HG03103 (cell line): ENCODE results near the gene FETUB.
"Not testable (repeated sequence)": the region's sequence is repeated elsewhere in the genome, so short reads cannot be mapped to it uniquely, and the experiment has no call there.

Experiments
- ATAC-seq: cut with Tn5 transposase; IDR thresholded peaks from one replicate; pipeline ENCODE4 v1.9.1; 2021; ENCODE audit warnings: low read depth; ENCODE audit not compliant: unreplicated experiment

Gene FETUB

DNA sequence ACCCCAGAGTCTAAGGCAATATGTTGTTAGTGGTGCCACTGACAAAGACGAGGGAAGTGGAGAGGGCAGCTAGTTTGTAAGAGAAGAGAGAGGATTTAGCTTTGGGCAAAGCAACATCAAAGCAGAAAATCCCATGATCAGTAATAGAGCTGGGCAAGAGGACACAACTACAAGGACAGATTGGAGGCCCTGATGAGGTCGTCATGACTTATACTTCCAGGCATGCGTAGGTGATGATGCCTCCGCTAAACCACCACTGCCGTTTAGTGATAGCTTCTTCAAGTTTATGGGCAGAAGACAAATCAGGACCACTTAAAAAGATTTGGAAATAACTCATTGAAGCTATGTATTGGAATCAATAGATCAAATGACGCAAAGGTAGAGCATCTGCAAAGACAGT lies 28.2 kb downstream of the FETUB start:
- ATAC-seq: no peak

DNA sequence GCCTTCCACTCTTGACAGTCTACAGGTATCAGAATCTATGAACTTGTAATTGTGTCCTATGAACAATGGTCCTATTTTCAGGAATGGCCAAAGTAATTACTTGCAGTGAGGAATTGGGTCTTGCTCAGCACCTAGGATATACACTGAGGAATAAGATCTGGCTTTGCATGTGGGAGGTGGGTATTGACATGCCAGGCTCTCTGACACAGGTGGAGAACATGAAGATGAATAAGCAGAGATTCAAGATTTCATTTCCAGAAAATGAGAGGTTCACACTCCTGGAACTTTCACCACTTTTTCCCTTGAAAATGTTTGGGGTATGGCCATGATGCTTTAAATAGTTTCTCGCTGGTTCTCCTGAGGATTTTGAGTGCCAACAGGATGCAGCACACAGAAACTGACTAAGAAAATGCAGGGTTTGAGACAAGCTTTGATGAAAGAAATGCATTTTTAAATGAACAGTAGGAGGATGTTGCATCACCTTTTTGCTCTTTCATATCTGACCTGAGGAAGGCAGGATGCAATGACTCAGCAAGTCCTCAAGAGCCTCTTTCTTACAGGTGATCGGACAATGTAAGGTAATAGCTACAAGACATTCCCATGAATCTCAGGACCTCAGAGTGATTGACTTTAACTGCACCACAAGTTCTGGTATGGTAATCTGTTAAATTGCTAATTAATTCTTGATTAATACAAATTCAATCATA lies 29.3 kb downstream of the FETUB start:
- no peak for ATAC-seq

DNA sequence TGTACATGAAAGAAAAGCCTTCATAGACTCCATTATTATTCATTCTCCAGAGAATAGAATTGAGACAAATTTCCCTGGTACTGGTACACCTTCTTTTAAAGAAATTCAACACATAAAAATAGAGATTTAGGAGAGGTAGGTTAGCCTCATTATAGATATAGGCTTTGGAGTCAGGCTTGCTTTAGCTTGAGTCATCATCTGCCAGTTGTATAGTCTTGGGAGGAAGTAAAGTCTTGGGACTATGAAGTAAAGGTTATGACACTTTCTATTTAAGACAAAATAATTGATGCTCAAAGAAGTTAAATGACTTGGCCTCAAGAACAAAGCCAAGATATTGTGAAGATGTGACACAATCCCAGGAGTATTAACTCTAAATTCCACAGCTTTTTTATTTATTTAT lies 30.0 kb downstream of the FETUB start:
- no peak for ATAC-seq

DNA sequence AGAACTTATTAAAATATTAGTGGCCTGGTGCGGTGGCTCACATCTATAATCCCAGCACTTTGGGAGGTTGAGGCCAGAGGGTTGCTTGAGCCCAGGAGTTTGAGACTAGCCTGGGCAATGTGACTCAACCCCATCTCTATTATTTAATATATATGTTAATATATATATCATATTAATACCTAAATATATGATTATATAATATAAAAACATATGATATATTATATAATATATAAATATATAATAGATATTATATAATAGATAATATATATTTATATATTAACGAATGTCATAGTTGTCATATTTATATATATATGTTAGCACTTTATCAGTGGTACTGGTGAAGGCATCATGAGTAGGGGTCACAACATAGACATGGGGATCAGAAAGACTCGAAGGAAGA lies 30.9 kb downstream of the FETUB start:
- no peak for ATAC-seq

DNA sequence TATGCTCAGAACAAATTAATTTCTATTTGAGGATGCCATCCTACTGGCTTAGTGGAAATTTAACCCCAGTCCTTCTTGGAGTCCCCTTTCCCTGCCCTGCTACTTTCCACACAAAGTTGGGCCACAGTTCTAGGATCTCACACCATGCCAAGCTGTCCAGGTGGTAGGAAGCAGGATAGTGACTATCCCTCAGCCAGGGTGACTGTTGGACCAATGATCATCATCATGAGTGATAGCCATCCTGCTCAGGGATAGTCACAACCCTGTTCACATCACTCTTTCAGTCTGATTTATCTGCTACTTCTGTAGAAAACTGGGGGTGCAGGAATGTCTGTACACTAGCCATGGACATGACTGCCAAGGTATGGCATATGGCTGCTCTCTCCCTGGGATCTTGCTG lies 38.4 kb downstream of the FETUB start:
- ATAC-seq: no peak

DNA sequence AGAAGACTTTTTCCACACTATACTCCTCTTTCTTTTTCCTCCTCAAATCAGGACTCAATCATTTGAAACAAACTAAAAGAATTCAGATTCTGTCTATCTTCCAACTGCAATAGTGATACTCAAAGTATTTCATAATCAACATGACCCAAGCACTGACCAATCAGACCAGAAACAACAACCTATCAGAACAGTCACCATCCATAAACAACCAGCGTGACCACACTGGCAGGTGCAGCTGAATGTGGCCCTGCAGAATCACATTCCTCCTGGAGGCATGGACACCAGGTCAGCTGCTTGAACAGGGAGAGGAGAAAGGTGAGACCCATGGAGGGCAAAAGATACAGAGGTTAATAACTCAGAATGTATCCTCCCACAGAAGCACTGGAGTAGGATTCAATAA lies 39.0 kb downstream of the FETUB start:
- no peak for ATAC-seq

DNA sequence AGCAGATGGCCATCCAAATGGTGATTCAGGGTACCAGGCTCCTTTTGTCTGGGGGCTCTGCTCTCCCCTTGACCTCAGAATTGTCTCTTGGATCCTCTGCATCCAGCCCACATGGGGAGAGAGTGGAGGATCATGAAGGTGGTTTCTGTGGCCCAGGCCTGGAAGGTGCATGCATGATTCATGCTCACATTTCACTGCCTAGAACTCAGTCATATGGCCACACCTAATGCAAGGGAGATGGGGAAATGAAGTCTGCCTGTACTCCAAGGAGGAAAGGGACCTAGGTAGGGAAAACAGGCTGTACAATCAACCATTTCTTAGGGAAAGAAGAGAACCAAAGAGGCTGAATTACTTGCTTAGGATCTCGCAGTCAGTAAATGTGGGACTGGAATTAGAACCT lies 40.7 kb downstream of the FETUB start:
- no peak for ATAC-seq

DNA sequence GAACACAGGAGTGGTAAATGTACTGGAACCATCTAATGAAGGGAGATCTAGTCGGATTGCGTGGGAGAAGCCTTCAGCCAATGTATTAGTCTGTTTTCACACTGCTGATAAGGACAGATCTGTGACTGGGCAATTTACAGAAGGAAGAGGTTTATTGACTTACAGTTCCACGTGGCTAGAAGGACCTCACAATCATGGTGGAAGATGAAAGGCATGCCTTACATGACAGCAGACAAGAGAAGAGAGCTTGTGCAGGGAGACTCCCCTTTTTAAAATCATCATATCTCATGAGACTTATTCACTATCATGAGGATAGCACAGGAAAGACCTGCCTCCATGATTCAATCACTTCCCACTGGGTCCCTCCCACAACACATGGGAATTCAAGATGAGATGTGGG lies 42.6 kb downstream of the FETUB start:
- ATAC-seq: no peak

DNA sequence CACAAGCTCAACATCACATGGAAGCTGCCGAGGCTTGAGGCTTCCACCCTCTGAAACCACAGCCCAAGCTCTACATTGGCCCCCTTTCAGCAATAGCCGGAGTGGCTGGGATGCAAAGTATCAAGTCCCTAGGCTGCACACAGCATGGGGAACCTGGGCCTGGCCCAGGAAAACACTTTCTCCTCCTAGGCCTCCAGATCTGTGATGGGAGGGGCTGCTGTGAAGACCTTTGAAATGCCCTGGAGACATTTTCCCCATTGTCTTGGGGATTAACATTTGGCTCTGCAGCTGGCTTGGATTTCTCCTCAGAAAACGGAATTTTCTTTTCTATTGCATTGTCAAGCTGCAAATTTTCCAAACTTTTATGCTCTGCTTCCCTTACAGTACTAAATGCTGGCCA lies 43.8 kb downstream of the FETUB start:
- ATAC-seq: no peak

DNA sequence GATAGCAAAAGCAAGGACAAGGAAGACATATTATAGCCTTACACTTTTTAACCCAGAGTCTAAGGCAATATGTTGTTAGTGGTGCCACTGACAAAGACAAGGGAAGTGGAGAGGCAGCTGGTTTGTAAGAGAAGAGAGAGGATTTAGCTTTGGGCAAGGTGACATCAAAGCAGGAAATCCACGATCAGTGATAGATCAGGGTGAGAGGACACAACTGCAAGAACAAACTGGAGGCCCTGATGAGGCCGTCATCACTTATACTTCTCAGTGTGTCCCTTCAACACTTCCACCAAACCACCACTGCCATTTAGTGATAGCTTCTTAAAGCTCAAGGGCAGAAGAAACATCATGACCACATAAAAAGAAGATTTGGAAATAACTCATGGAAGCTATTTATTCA lies 46.3 kb downstream of the FETUB start:
- not testable (repeated sequence) for ATAC-seq

DNA sequence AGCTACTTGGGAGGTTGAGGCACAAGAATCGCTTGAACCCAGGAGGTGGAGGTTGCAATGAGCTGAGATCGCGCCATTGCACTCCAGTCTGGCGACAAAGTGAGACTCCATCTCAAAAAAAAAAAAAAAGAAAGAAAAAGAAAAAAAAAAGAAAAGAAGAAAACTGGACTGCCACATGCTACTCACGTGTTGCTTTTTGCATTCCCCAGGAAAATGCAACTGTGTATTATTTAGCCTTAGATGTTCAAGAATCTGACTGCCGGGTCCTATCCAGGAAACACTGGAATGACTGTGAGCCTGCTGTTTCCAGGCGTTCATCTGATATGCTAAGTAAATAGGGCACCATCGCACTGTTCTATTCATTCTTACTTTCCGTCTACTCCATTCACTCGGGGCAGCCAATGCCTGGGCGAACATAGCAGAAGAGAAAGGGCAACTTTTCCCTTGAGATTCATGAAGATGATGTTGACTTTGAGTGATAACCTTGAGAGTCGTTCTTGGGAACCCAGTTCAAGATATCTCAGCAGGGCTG lies 47.0 kb downstream of the FETUB start:
- no peak for ATAC-seq

DNA sequence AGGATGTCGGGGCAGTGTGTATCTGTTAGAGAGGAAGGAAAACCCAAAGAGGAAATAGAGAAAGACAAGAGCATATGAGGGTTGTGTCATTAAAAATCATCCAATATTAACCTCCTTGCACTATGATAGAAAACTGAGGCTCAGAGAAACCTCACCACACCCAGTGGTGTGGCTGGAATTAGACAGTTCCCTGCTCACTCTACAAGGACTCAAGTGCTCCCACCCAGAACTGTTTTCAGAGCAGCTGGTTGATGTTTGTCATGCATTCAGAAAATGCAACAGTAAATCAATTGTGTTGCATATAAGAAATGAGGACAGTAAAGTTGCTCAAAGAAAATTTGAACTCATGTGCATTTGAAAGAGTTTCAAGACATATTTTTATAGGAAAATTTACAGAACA lies 50.1 kb downstream of the FETUB start:
- not testable (repeated sequence) for ATAC-seq

DNA sequence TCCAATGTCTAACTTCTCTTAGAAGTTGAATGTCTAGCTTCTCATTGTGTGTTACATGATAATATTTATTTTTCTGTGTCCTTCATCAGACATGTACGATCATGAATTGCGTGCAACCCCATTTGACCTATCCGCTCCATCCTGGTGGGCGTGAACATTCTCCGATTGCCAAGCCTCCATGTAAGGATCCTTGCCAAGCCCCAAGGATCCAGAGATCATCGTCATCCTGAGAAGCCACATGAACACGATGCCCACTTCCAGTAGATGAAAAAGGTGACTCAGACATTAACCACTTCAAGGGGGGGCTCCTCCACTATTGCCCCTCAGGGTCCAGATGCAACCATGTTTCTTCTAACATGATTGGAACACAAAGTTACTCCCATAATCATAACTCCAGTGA lies 51.5 kb downstream of the FETUB start:
- ATAC-seq: no peak

DNA sequence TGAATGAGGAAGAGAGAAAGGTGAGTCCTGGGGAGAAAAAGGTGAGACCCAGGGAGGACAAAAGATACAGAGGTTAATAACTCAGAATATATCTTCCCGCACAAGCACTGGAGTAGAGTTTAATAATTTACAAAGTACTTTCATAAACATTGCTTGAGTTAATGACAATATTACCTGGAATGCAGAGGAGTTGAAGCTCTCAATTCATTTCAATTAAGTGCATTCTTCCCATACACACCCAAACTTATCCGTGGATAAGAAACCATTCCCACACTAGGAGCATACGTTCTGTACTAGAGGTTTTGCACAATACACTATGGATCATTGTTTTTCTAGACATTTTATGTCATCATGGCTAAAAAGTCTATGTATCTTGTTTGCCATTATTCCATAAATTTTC lies 53.6 kb downstream of the FETUB start:
- no peak for ATAC-seq

DNA sequence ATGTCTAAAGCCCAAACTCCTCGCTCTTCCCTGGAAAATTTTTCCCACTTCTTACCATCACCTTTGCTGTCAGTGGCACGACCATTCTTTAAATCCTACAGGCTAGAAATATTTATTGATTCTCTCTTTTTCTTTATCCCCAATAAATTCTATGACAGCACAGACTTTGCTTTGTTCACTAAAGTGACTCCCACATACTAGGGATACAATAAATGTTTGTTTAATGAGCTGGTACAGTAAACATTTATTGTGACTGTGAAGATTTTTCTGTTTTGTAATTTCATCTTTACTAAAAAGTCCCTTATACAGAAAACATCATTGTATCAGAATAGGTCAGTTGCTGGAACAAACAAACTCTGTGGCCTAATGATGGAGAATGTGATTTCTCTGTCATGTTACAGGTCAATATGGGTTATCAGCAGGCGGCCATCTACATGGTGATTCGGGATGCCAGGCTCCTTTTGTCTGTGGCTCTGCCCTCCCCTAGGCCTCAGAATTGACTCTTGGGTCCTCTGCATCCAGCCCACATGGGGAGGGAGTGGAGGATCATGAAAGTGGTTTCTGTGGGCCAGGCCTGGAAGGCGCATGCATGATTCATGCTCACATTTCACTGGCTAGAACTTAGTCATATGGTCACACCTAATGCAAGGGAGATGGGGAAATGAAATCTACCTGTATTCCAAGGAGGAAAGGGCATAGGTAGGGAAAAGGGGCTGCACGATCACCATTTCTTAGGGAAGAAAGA lies 54.3 kb downstream of the FETUB start:
- ATAC-seq: no peak

DNA sequence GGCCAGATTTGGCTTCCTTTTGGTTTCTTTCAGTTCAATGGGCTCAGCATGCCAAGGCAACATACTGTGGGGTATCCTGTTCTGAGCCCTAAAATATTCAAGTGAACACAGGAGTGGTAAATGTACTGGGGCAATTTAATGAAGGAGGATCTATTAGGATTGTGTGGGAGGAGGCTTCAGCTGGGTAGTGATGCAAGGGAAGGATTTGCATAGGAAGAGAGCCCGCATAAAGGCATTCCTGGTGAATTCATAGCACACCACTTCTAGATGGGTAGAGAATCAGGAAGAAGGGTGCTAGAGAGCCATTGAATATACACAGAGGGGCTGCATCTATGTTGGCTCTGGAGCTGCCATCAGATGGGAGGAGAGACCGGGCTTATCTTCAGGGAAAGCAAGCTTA lies 56.3 kb downstream of the FETUB start:
- no peak for ATAC-seq

DNA sequence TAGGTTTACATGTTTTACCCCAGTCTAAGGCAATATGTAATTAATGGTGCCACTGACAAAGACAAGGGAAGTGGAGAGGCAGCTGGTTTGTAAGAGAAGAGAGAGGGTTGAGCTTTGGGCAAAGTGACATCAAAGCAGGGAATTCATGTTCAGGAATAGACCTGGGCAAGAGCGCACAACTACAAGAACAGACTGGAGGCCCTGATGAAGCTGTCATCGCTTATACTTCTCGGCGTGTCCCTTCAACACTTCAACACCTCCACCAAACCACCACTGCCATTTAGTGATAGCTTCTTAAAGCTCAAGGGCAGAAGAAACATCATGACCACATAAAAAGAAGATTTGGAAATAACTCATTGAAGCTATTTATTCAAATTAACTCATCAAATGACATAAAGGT lies 57.3 kb downstream of the FETUB start:
- no peak for ATAC-seq

DNA sequence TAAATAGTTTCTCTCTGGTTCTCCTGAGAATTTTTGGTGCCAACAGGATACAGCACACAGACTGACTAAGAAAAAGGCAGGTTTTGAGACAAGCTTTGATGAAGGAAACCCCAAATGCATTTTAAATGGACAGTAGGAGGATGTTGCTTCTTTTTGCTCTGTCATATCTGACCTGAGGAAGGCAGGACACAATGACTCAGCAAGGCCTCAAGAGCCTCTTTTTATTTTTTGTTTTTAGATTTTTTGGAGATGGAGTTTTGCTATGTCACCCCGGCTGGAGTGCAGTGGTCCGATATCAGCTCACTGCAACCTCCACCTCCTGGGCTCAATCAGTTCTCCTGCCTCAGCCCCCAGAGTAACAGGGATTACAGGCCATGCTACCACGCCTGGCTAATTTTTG lies 60.1 kb downstream of the FETUB start:
- no peak for ATAC-seq

DNA sequence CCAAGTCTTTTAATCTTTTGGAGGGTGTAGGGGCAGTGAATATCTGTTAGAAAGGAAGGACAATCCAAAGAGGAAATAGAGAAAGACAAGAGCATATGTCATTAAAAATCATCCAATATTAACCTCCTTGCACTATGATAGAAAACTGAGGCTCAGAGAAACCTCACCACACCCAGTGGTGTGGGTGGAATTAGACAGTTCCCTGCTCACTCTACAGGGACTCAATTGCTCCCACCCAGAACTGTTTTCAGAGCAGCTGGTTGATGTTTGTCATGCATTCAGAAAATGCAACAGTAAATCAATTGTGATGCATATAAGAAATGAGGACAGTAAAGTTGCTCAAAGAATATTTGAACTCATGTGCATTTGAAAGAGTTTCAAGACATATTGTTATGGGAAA lies 62.3 kb downstream of the FETUB start:
- not testable (repeated sequence) for ATAC-seq
